AG09319 (cell line): ENCODE measurements around the gene DDX39B.

Experiments used
- DNase-seq: peaks from one replicate; pipeline ENCODE4 v3.0.0-alpha.2; 2010; ENCODE audit warnings: low read depth; ENCODE audit errors: extremely low read depth
- CTCF ChIP-seq: IDR thresholded peaks from 2 replicates; pipeline ENCODE4 v1.5.1; 2011; ENCODE audit warnings: low read depth, mild to moderate bottlenecking, inconsistent platforms, low read length, moderate library complexity

The DDX39B gene

GRCh38 chr6:31531162-31531561, 10.6 kb downstream of the DDX39B start:
- no peak for DNase-seq
- TF ChIP-seq CTCF = no peak

- no peak for TF ChIP-seq CTCF
- no peak for DNase-seq
These were observed 11.1 kb downstream of the DDX39B start for GRCh38 chr6:31530659-31531058.

- DNase-seq = no peak
These were observed 12.3 kb downstream of the DDX39B start for GRCh38 chr6:31529329-31530150.

GRCh38 chr6:31528821-31529328, 12.9 kb downstream of the DDX39B start, which contains the start of gene MCCD1:
Gene MCCD1 (plus strand): TSS chr6:31528962. CDS start chr6:31529015, 53 bp downstream.
- no peak for TF ChIP-seq CTCF
- no peak for DNase-seq

More at GRCh38 chr6:31529329-31530150, 12.3 kb downstream of the DDX39B start:
- TF ChIP-seq CTCF = no peak

GRCh38 chr6:31528307-31528777, 13.5 kb downstream of the DDX39B start:
- DNase-seq = no peak
- TF ChIP-seq CTCF = no peak

GRCh38 chr6:31525932-31526591, 15.7 kb downstream of the DDX39B start:
- TF ChIP-seq CTCF = no peak
- DNase-seq = no peak

- no peak for DNase-seq
- TF ChIP-seq CTCF = no peak
These were observed 16.3 kb downstream of the DDX39B start for GRCh38 chr6:31525553-31525931.
